Trophoblast cell (in vitro differentiated cells and primary cell): ENCODE results near the gene SMTNL1.

ENCODE experiments used
- DNase-seq, 2 donors: peaks; one replicate each; pipeline ENCODE4 v3.0.0-alpha.2; 2016
- H2AFZ ChIP-seq: 2 replicates; pipeline ENCODE4 v1.6.1; 2013; ENCODE audit warnings: low read length, moderate library complexity, mild to moderate bottlenecking; ENCODE audit not compliant: insufficient read depth, poor library complexity
- H2AK5ac ChIP-seq: 2 replicates; pipeline ENCODE4 v1.6.1; 2013; ENCODE audit warnings: mild to moderate bottlenecking, low read length
- H2BK120ac ChIP-seq: 2 replicates; pipeline ENCODE4 v1.6.1; 2013; ENCODE audit warnings: low read length, mild to moderate bottlenecking, moderate library complexity; ENCODE audit not compliant: insufficient read depth, poor library complexity
- H2BK12ac ChIP-seq: 2 replicates; pipeline ENCODE4 v1.6.1; 2013; ENCODE audit warnings: mild to moderate bottlenecking, low read length, moderate library complexity
- H2BK5ac ChIP-seq: 2 replicates; pipeline ENCODE4 v1.6.1; 2013; ENCODE audit warnings: low read length, low read depth, moderate library complexity, mild to moderate bottlenecking; ENCODE audit not compliant: poor library complexity
- H3K14ac ChIP-seq: 2 replicates; pipeline ENCODE4 v1.6.1; 2013; ENCODE audit warnings: mild to moderate bottlenecking, low read length
- H3K18ac ChIP-seq: 2 replicates; pipeline ENCODE4 v1.6.1; 2013; ENCODE audit warnings: mild to moderate bottlenecking, low read length
- H3K23ac ChIP-seq: 2 replicates; pipeline ENCODE4 v1.6.1; 2013; ENCODE audit warnings: low read length
- H3K27ac ChIP-seq: 2 replicates; pipeline ENCODE4 v1.5.1; 2013; ENCODE audit warnings: low read depth, mild to moderate bottlenecking, inconsistent platforms, low read length, moderate library complexity
- H3K27me3 ChIP-seq: 2 replicates; pipeline ENCODE4 v1.6.1; 2013; ENCODE audit warnings: inconsistent platforms, mild to moderate bottlenecking, low read length, moderate library complexity; ENCODE audit not compliant: insufficient read depth
- H3K36me3 ChIP-seq, 2 experiments: 1 replicate in 1 of 2; 2 replicates in 1 of 2; pipeline ENCODE4 v1.6.1; 2013; ENCODE audit warnings: low read length in 2 of 2, mild to moderate bottlenecking in 2 of 2, moderate library complexity in 1 of 2; ENCODE audit not compliant: insufficient read depth in 2 of 2, control insufficient read depth in 1 of 2
- H3K4ac ChIP-seq: 2 replicates; pipeline ENCODE4 v1.6.1; 2013; ENCODE audit warnings: low read depth, mild to moderate bottlenecking, low read length, moderate library complexity
- H3K4me1 ChIP-seq, 2 experiments: 1 replicate in 1 of 2; 2 replicates in 1 of 2; pipeline ENCODE4 v1.6.1; 2013; ENCODE audit warnings: low read length in 2 of 2, mild to moderate bottlenecking in 2 of 2, moderate library complexity in 1 of 2; ENCODE audit not compliant: insufficient read depth in 2 of 2, control insufficient read depth in 1 of 2
- H3K4me2 ChIP-seq: 2 replicates; pipeline ENCODE4 v1.6.1; 2013; ENCODE audit warnings: inconsistent platforms, mild to moderate bottlenecking, low read length, moderate library complexity
- H3K4me3 ChIP-seq: 2 replicates; pipeline ENCODE4 v1.5.1; 2013; ENCODE audit warnings: mild to moderate bottlenecking, low read depth, low read length, inconsistent platforms
- H3K79me1 ChIP-seq: one replicate; pipeline ENCODE4 v1.6.1; 2013; ENCODE audit warnings: low read length
- H3K79me2 ChIP-seq: 2 replicates; pipeline ENCODE4 v1.6.1; 2013; ENCODE audit warnings: low read length, mild to moderate bottlenecking; ENCODE audit not compliant: control insufficient read depth, insufficient read depth, poor library complexity
- H3K9ac ChIP-seq: 2 replicates; pipeline ENCODE4 v1.6.1; 2013; ENCODE audit warnings: mild to moderate bottlenecking, low read length
- H3K9me3 ChIP-seq: 2 replicates; pipeline ENCODE4 v1.6.1; 2013; ENCODE audit warnings: low read depth, mild to moderate bottlenecking, control low read depth, inconsistent platforms, low read length; ENCODE audit not compliant: insufficient read depth
- H4K12ac ChIP-seq: 2 replicates; pipeline ENCODE4 v1.6.1; 2013; ENCODE audit warnings: low read depth, mild to moderate bottlenecking, low read length, moderate library complexity
- H4K8ac ChIP-seq: 2 replicates; pipeline ENCODE4 v1.6.1; 2013; ENCODE audit warnings: low read depth, mild to moderate bottlenecking, low read length, moderate library complexity
- H4K91ac ChIP-seq: one replicate; pipeline ENCODE4 v1.6.1; 2013; ENCODE audit warnings: low read depth, mild to moderate bottlenecking, low read length, moderate library complexity
- WGBS: extraction: QIAGEN DNeasy Blood & Tissue Kit; methylation state at CpG from one replicate; pipeline ENCODE4 v1.1.7; 2013; ENCODE audit warnings: missing lambda C conversion rate; ENCODE audit not compliant: insufficient read length, insufficient coverage; ENCODE audit errors: extremely low coverage; 5-methylcytosine and 5-hydroxymethylcytosine counted together

The SMTNL1 gene

DNA sequence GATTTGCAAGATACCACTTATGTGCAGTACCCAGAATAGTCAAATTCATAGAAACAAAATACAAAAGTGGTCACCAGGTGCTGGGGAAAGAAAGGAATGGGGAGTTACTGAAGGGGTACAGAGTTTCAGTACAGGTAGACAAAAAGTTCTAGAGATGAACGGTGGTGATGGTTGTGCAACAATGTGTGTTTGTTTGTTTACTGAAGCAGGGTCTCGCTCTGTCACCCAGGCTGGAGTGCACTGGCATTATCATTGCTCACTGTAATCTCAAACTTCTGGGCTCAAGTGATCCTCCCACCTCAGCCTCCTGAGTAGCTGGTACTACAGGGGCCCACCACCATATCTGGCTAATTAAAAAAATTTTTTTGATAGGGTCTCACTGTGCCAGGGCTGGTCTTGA, 18.0 kb downstream of the SMTNL1 start:
- Histone ChIP-seq H2BK120ac (no peak overlapping the region), H2BK12ac (no peak overlapping the region), H4K12ac (no peak overlapping the region), H3K79me1 (no peaks in the 10 kb centered on the region), H3K4me1 (peaks cover 4 to 13% of the 10 kb centered on the region in 2 experiments), H3K23ac (no peak overlapping the region), H3K9ac (no peak overlapping the region), H4K8ac (no peak overlapping the region), H4K91ac (no peak overlapping the region), H3K9me3 (peaks cover 4% of the 10 kb centered on the region), H2AFZ (no peak overlapping the region), H3K4me2 (no peak overlapping the region), H3K18ac (no peak overlapping the region), H2AK5ac (no peak overlapping the region), H3K27me3 (no peaks in the 10 kb centered on the region), H3K14ac (no peak overlapping the region), H3K27ac (no peak overlapping the region), H3K79me2 (no peaks in the 10 kb centered on the region), H3K36me3 (no peaks in the 10 kb centered on the region), H3K4me3 (no peak overlapping the region), H2BK5ac (no peak overlapping the region), H3K4ac (no peak overlapping the region)
- no CpG with 5 or more reads among the region's 2 CpGs for WGBS
- no peak for DNase-seq

DNA sequence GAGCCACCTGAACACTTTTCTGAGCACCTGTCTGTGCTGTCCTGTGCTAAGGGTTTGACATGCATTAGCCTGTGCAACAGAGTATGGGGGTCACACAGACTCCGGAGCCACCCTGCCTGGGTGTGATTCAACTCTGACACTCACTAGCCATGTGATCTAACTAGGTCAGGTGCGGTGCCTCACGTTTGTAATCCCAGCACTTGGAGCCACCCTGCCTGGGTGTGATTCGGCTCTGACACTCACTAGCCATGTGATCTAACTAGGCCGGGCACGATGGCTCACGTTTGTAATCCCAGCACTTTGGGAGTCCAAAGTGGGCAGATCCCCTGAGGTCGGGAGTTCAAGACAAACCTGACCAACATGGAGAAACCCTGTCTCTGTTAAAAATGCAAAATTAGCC, 18.6 kb downstream of the SMTNL1 start:
- Histone ChIP-seq H2BK120ac (no peak overlapping the region), H3K79me1 (no peaks in the 10 kb centered on the region), H3K9me3 (peaks cover 4% of the 10 kb centered on the region), H3K18ac (no peak overlapping the region), H3K27ac (no peak overlapping the region), H2BK12ac (no peak overlapping the region), H3K14ac (no peak overlapping the region), H4K91ac (no peak overlapping the region), H3K23ac (no peak overlapping the region), H4K8ac (no peak overlapping the region), H2AK5ac (no peak overlapping the region), H2BK5ac (no peak overlapping the region), H3K9ac (no peak overlapping the region), H2AFZ (no peak overlapping the region), H3K4me1 (peaks cover 4 to 13% of the 10 kb centered on the region in 2 experiments), H3K79me2 (no peaks in the 10 kb centered on the region), H3K4me3 (no peak overlapping the region), H4K12ac (no peak overlapping the region), H3K4me2 (no peak overlapping the region), H3K27me3 (no peaks in the 10 kb centered on the region), H3K4ac (no peak overlapping the region), H3K36me3 (no peaks in the 10 kb centered on the region)
- DNase-seq: no peak
- WGBS: no CpG with 5 or more reads among the region's 8 CpGs

DNA sequence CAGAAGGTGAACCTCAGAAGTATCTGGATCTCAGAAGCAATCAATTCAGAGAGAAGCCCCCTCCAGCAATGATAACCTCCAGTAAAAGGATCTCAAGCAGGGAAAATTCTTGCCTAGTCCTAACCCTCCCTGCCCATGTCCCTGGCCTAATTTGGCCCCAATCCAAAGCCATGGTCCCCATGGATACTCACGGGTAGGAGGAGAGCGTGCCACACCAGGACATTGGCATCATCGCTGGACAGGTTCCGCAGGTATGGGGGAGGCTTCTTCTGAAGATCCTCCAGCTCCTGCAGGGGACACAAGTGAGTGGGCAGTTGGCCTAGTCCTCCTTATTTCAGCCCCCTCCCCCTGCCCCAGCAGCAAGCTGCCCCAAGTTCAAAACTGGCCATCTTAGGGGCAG, 22.8 kb downstream of the SMTNL1 start:
- no CpG with 5 or more reads among the region's 4 CpGs for WGBS
- Histone ChIP-seq H4K91ac (no peak overlapping the region), H3K79me1 (no peaks in the 10 kb centered on the region)

DNA sequence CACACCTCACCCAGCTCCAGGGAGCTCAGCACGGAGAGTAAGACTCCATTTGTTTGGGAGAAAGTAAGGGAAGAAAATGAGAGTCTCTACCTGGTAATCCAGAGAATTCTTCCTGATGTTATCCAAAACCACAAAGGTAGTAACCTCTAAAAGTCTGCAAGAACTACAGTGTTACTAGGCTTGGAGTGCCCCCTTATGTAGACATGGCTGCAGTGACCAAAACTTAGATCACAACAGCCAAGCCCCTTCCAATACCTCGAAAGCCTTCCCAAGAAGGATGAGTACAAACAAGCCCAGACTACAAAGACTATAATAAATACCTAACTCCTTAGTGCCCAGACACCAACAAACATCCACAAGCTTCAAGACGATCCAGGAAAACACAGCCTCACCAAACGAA, 25.2 kb downstream of the SMTNL1 start:
- no peak overlapping the region for H3K14ac ChIP-seq
- H4K8ac ChIP-seq: no peak overlapping the region
- no peak overlapping the region for H3K27ac ChIP-seq
- no peak overlapping the region for H2BK5ac ChIP-seq
- H3K79me1 ChIP-seq: no peaks in the 10 kb centered on the region
- H2BK120ac ChIP-seq: no peak overlapping the region
- no peak overlapping the region for H4K12ac ChIP-seq
- H3K36me3 ChIP-seq: no peaks in the 10 kb centered on the region
- H3K18ac ChIP-seq: no peak overlapping the region
- H2AFZ ChIP-seq: no peak overlapping the region
- H2BK12ac ChIP-seq: no peak overlapping the region
- DNase-seq: no peak
- peaks cover 0 to 3% of the 10 kb centered on the region in 2 experiments for H3K4me1 ChIP-seq
- H3K4ac ChIP-seq: no peak overlapping the region
- no peak overlapping the region for H2AK5ac ChIP-seq
- H3K4me2 ChIP-seq: no peak overlapping the region
- no peak overlapping the region for H4K91ac ChIP-seq
- H3K23ac ChIP-seq: no peak overlapping the region
- H3K9me3 ChIP-seq: no peaks in the 10 kb centered on the region
- no peaks in the 10 kb centered on the region for H3K79me2 ChIP-seq
- H3K27me3 ChIP-seq: peaks cover 4% of the 10 kb centered on the region
- no CpG with 5 or more reads among the region's 4 CpGs for WGBS
- H3K4me3 ChIP-seq: no peak overlapping the region
- no peak overlapping the region for H3K9ac ChIP-seq

More for the DNA sequence above, 22.8 kb downstream of the SMTNL1 start:
- no peak overlapping the region for H3K4me2 ChIP-seq
- no peaks in the 10 kb centered on the region for H3K27me3 ChIP-seq
- no peak overlapping the region for H3K4me3 ChIP-seq
- H3K23ac ChIP-seq: no peak overlapping the region
- no peak overlapping the region for H3K14ac ChIP-seq
- peak in 1 of 2 donors; percentile 37 for DNase-seq
- no peak overlapping the region for H2BK12ac ChIP-seq
- H3K36me3 ChIP-seq: no peaks in the 10 kb centered on the region
- H3K9me3 ChIP-seq: peaks cover 4% of the 10 kb centered on the region
- no peak overlapping the region for H3K9ac ChIP-seq
- no peak overlapping the region for H4K12ac ChIP-seq
- no peak overlapping the region for H2BK120ac ChIP-seq
- H3K18ac ChIP-seq: no peak overlapping the region
- H3K79me2 ChIP-seq: no peaks in the 10 kb centered on the region
- no peak overlapping the region for H2AK5ac ChIP-seq
- no peak overlapping the region for H3K27ac ChIP-seq
- H3K4ac ChIP-seq: no peak overlapping the region
- no peak overlapping the region for H2AFZ ChIP-seq
- H2BK5ac ChIP-seq: no peak overlapping the region
- H3K4me1 ChIP-seq: no peaks in the 10 kb centered on the region
- no peak overlapping the region for H4K8ac ChIP-seq
